ENCODE data around the gene MERTK.

The MERTK gene

GRCh38 chr2:111912547-111912946, 14.1 kb downstream of the MERTK start:
- no peak overlapping the region for H3K4me3 ChIP-seq (replicated peaks; ENCODE audit: low read depth, low read length)
- TF ChIP-seq CTCF (IDR thresholded peaks at IDR 0.05; ENCODE audit: low read length, missing control alignments), result no peak
- no peak for DNase-seq (ENCODE audit: low read depth)

GRCh38 chr2:111917106-111917505, 18.7 kb downstream of the MERTK start:
- H3K4me3 ChIP-seq (replicated peaks; ENCODE audit: low read depth, low read length), result no peak overlapping the region
- DNase-seq (ENCODE audit: low read depth), result no peak
- no peak for TF ChIP-seq CTCF (IDR thresholded peaks at IDR 0.05; ENCODE audit: low read length, missing control alignments)

DNA sequence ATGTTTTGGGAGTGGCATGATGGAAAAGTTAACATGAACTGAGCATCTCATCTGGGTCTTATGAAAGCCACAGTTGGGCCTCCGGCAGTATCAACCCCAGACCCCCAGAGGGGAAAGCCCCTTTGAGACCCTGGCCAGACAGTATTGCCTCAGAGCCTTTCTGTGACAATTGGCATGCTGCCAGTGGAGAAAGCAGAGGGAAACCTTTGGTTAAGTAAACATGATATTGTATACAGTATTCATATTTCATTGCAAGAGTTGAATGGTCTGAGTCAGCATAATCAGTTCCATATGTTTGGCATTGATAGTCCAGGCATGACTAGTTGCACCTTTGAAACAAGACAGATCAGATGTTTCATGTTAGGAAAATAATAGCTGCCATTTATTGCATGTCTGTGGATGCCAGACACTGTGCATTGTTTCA, 20.0 kb downstream of the MERTK start:
- H3K4me3 ChIP-seq (replicated peaks; ENCODE audit: low read depth, low read length), result no peak overlapping the region
- peak; percentile 75 for DNase-seq (ENCODE audit: low read depth)
- TF ChIP-seq CTCF (IDR thresholded peaks at IDR 0.05; ENCODE audit: low read length, missing control alignments), result no peak

DNA sequence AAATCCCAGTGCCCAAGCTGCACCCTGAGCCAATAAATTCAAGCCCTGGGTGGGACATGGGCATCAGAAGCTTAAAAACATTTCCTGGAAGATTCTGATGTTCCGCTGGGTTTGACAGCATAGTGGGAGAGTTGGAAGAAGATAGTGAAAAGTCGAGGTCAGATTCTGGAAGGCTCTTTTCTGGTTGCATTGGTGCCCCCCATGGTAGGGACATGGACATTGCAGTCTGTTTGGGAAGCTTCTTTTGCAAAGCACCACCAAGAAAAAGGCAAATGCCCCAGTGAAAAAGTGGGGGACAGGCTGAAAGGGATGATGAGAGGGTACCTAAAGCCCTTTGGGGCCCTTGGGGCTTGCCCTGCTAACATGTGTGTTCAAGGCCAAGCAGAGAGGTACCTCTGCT, 21.0 kb downstream of the MERTK start:
- no peak overlapping the region for H3K4me3 ChIP-seq (replicated peaks; ENCODE audit: low read depth, low read length)
- peak; percentile 26 for TF ChIP-seq CTCF (IDR thresholded peaks at IDR 0.05; ENCODE audit: low read length, missing control alignments)
- no peak for DNase-seq (ENCODE audit: low read depth)

DNA sequence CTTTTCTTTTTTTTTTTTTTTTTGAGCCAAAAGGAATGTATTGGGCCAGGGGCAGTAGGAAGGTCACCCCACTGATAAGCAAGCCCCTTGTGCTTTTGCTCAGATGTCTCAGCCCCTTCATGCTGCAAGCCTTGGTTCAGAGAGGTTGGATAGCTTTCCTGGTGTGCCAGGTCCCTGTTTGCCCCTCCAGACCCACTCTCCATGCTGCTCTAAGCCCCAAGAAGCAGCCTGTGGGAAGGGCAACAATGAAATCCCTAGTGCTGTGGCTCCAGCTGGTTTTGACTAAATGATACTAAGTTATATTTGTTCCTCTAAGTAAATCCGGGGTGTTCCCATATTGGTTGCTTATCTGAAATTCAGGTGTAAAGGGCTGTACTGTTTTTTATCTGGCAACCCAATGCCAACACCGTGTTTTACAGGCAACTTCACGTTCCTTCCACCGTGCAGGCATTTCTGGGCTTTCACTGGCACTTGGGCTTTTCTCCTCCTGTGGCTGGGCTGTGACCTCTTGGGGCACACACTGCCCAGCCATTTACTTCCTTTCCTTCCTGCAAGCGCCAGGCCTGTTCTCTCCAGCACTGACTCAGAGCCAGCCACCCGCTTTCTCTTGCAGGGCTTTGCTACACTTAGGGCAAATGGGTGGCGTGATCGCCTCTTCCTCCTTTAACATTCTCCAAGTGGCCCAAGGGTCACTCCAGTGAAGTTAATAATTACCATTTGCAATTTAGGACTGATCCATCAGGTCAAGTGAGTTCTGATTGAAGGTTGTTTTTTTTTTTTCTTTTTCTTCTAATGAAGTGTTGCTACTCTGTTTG, 21.6 kb downstream of the MERTK start:
- H3K4me3 ChIP-seq (replicated peaks; ENCODE audit: low read depth, low read length), result no peak overlapping the region
- no peak for TF ChIP-seq CTCF (IDR thresholded peaks at IDR 0.05; ENCODE audit: low read length, missing control alignments)
- DNase-seq (ENCODE audit: low read depth), result no peak

- no peak overlapping the region for H3K4me3 ChIP-seq (replicated peaks; ENCODE audit: low read depth, low read length)
- no peak for TF ChIP-seq CTCF (IDR thresholded peaks at IDR 0.05; ENCODE audit: low read length, missing control alignments)
- no peak for DNase-seq (ENCODE audit: low read depth)
Measured at GRCh38 chr2:111923276-111923804, 24.9 kb downstream of the MERTK start.

All from fibroblast of pulmonary artery (primary cell).